SK-N-SH (cell line): ENCODE measurements around the gene RIOK3. TPM values are rescaled to one million over a fixed set of nuclear protein-coding genes. Genes with fewer than 3 reads are reported as not detected.

Source experiments
- CTCF ChIA-PET: fragments of 300-600, 350-600 bp; formaldehyde crosslinking; extraction: SDS; loops from one replicate; lab custom pipeline; 2021; lab: Yijun Ruan, JAX
- POLR2A ChIA-PET: fragments of 350-600 bp; sonication (Branson Sonifier 250); formaldehyde crosslinking; extraction: SDS; loops from one replicate; lab custom pipeline; 2020; ENCODE audit warnings: antibody characterized with exemption, inconsistent platforms; lab: Yijun Ruan, JAX
- DNase-seq: peaks from one replicate; pipeline ENCODE4 v3.0.0; 2012
- H2AFZ ChIP-seq: fragments of 200-600 bp; sonication (generic); 2 replicates; pipeline ENCODE4 v1.8.1; 2016; ENCODE audit warnings: antibody characterized with exemption, mild to moderate bottlenecking, low read depth
- H3F3A ChIP-seq: fragments of 200-600 bp; sonication (generic); replicated peaks from 2 replicates; pipeline ENCODE3; 2016; ENCODE audit warnings: antibody characterized with exemption, mild to moderate bottlenecking; ENCODE audit not compliant: insufficient read depth
- H3K27ac ChIP-seq, 2 experiments: fragments of 200-500 bp in 1 of 2; fragments of 200-600 bp in 1 of 2; sonication (Bioruptor generic) in 1 of 2; sonication (generic), shearing (Covaris generic) in 1 of 2; 2 replicates each; pipeline versions ENCODE4 v1.5.1 to v1.6.1; 2014 to 2016; ENCODE audit warnings: low read depth in 2 of 2, inconsistent platforms in 1 of 2, low read length in 1 of 2, mild to moderate bottlenecking in 1 of 2, mixed read lengths in 1 of 2
- H3K27me3 ChIP-seq: fragments of 200-600 bp; sonication (generic), shearing (Covaris generic); 2 replicates; pipeline ENCODE4 v1.6.1; 2016; ENCODE audit warnings: mixed run types; ENCODE audit not compliant: insufficient read depth
- H3K36me3 ChIP-seq, 2 experiments: fragments of 200-500 bp in 1 of 2; fragments of 200-600 bp in 1 of 2; sonication (Bioruptor generic) in 1 of 2; sonication (generic) in 1 of 2; replicated peaks in 1 of 2; 2 replicates each; pipeline versions ENCODE3 to v1.5.1; 2014 to 2016; ENCODE audit warnings: low read length in 1 of 2, mild to moderate bottlenecking in 1 of 2; ENCODE audit not compliant: insufficient read depth in 2 of 2, control insufficient read depth in 1 of 2
- H3K4me1 ChIP-seq, 2 experiments: fragments of 200-500 bp in 1 of 2; fragments of 200-600 bp in 1 of 2; sonication (Bioruptor generic) in 1 of 2; sonication (generic), shearing (Covaris generic) in 1 of 2; 2 replicates each; pipeline versions ENCODE4 v1.5.1 to v1.6.1; 2014 to 2016; ENCODE audit warnings: low read depth in 1 of 2, low read length in 1 of 2, mixed run types in 1 of 2; ENCODE audit not compliant: insufficient read depth in 2 of 2, control insufficient read depth in 1 of 2
- H3K4me2 ChIP-seq: fragments of 200-600 bp; sonication (generic), shearing (Covaris generic); 2 replicates; pipeline ENCODE4 v1.6.1; 2017; ENCODE audit warnings: mixed run types
- H3K4me3 ChIP-seq, 2 experiments: fragments of 200-500 bp in 1 of 2; fragments of 200-600 bp in 1 of 2; sonication (Bioruptor generic) in 1 of 2; sonication (generic), shearing (Covaris generic) in 1 of 2; 2 replicates each; pipeline versions ENCODE4 v1.5.1 to v1.8.1; 2014 to 2016; ENCODE audit warnings: low read depth in 2 of 2, inconsistent platforms in 1 of 2, low read length in 1 of 2, mild to moderate bottlenecking in 1 of 2, mixed read lengths in 1 of 2, moderate library complexity in 1 of 2
- H3K79me2 ChIP-seq: fragments of 200-600 bp; sonication (generic); 2 replicates; pipeline ENCODE4 v1.8.1; 2017; ENCODE audit warnings: mild to moderate bottlenecking; ENCODE audit not compliant: insufficient read depth
- H3K9ac ChIP-seq: fragments of 200-600 bp; sonication (generic); 2 replicates; pipeline ENCODE4 v1.6.1; 2017; ENCODE audit warnings: mixed run types
- H3K9me2 ChIP-seq: fragments of 200-600 bp; sonication (generic); 2 replicates; pipeline ENCODE4 v1.6.1; 2017; ENCODE audit warnings: mixed run types
- H3K9me3 ChIP-seq: fragments of 200-600 bp; sonication (generic); 2 replicates; pipeline ENCODE4 v1.6.1; 2017; ENCODE audit warnings: mixed run types, mild to moderate bottlenecking, moderate library complexity
- H4K20me1 ChIP-seq: fragments of 200-600 bp; sonication (generic); 2 replicates; pipeline ENCODE4 v1.6.1; 2017; ENCODE audit warnings: mild to moderate bottlenecking, mixed run types; ENCODE audit not compliant: insufficient read depth
- ELF1 ChIP-seq: IDR thresholded peaks from 2 replicates; pipeline ENCODE4 v1.4.0; 2012
- EP300 ChIP-seq, 2 experiments: IDR thresholded peaks; 2 replicates each; pipeline versions ENCODE4 v1.4.0 to v1.6.1; 2012; ENCODE audit warnings: borderline replicate concordance in 1 of 2, low read depth in 1 of 2, low read length in 1 of 2
- FOSL2 ChIP-seq: IDR thresholded peaks from 2 replicates; pipeline ENCODE4 v1.4.0; 2012; ENCODE audit warnings: low read depth, mild to moderate bottlenecking, moderate library complexity, borderline replicate concordance
- FOXJ3 ChIP-seq: sonication (generic); formaldehyde crosslinking; IDR thresholded peaks from 2 replicates; pipeline ENCODE4 v1.5.1; 2020; ENCODE audit warnings: mild to moderate bottlenecking, missing genetic modification reagents
- FOXM1 ChIP-seq: IDR thresholded peaks from 2 replicates; pipeline ENCODE4 v1.4.0; 2012; ENCODE audit warnings: low read depth, mild to moderate bottlenecking
- GABPA ChIP-seq: IDR thresholded peaks from 2 replicates; pipeline ENCODE4 v1.4.0; 2012; ENCODE audit warnings: low read depth, mild to moderate bottlenecking
- GATA2 ChIP-seq: sonication (generic); formaldehyde crosslinking; IDR thresholded peaks from 2 replicates; pipeline ENCODE4 v1.5.0; 2020; ENCODE audit warnings: mild to moderate bottlenecking, missing genetic modification reagents
- IRF3 ChIP-seq: fragments of 150-350 bp; IDR thresholded peaks from 2 replicates; pipeline ENCODE4 v1.6.1; 2016; ENCODE audit warnings: mild to moderate bottlenecking, low read depth, low read length
- MEF2A ChIP-seq: IDR thresholded peaks from 2 replicates; pipeline ENCODE4 v1.4.0; 2012; ENCODE audit warnings: low read depth, borderline replicate concordance
- MXI1 ChIP-seq: IDR thresholded peaks from 2 replicates; pipeline ENCODE4 v1.6.1; 2012; ENCODE audit warnings: mild to moderate bottlenecking, low read depth, low read length, improper control_type of control experiment
- PBX3 ChIP-seq: IDR thresholded peaks from 2 replicates; pipeline ENCODE4; 2012
- RCOR1 ChIP-seq: fragments of 150-350 bp; IDR thresholded peaks from 2 replicates; pipeline ENCODE4 v1.6.1; 2017; ENCODE audit warnings: antibody characterized with exemption, low read length
- TEAD4 ChIP-seq: IDR thresholded peaks from 2 replicates; pipeline ENCODE4 v1.4.0; 2012; ENCODE audit warnings: mild to moderate bottlenecking, borderline replicate concordance; ENCODE audit not compliant: insufficient read depth
- USF2 ChIP-seq: fragments of 150-350 bp; IDR thresholded peaks from 2 replicates; pipeline ENCODE4 v1.6.1; 2017; ENCODE audit warnings: antibody characterized with exemption, low read length, low read depth, borderline replicate concordance
- ZBTB33 ChIP-seq: IDR thresholded peaks from 2 replicates; pipeline ENCODE4 v1.4.0; 2012; ENCODE audit warnings: low read depth, borderline replicate concordance
- WGBS: methylation state at CpG from one replicate; pipeline ENCODE4 v1.1.6; 2017; ENCODE audit warnings: low lambda C conversion rate; 5-methylcytosine and 5-hydroxymethylcytosine counted together
- polyA plus RNA-seq, 3 experiments: library from polyadenylated mRNA; depleted of rRNA; stranded (reverse); fragments of >200 nt; gene quantifications; 2 replicates each; pipeline ENCODE4 v1.2.3, GENCODE V29; 2012
- TF ChIP-seq, protein P1 (sequence below): IDR thresholded peaks from 2 replicates; pipeline ENCODE4 v1.6.1; 2012; ENCODE audit warnings: mild to moderate bottlenecking, low read depth, low read length, moderate library complexity
- TF ChIP-seq, protein P2 (sequence below): IDR thresholded peaks from 2 replicates; pipeline ENCODE4 v1.4.0; 2012; ENCODE audit warnings: low read depth

RIOK3 gene
- polyA plus RNA-seq, 1 of the 3 experiments (the other 2 are of a cell fraction), result 12.3 TPM

DNA sequence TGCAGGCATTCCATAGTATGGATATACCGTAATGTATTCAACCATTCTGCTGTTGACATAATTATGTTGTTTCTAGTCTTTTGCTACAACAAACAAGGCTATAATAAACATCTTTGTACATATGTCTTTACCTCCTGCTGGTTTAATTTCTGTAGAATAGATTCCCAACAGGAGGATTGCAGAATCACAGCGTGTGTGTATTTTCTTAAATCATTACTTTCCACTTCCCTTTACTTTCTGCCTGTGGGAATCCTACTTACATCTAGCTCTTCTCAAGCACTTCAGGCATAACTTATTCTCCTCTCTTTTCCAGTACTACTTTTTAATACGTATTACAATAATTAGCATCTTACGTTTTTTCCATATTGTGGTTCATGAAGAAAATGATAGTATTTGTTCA, 13.0 kb upstream of the RIOK3 start:
- Histone ChIP-seq H3K4me2 (no peak overlapping the region), H3K79me2 (no peaks in the 10 kb centered on the region)
- no peak for TF ChIP-seq FOSL2
- no peak for TF ChIP-seq PBX3
- no peak for TF ChIP-seq GATA2 (CRISPR knock-in tag)
- TF ChIP-seq RCOR1, result no peak
- no peak for TF ChIP-seq TEAD4
- no peak for TF ChIP-seq GABPA
- TF ChIP-seq ZBTB33, result no peak
- no peak for TF ChIP-seq USF2
- TF ChIP-seq MEF2A, result no peak
- no peak for TF ChIP-seq IRF3
- TF ChIP-seq, protein P1, sequence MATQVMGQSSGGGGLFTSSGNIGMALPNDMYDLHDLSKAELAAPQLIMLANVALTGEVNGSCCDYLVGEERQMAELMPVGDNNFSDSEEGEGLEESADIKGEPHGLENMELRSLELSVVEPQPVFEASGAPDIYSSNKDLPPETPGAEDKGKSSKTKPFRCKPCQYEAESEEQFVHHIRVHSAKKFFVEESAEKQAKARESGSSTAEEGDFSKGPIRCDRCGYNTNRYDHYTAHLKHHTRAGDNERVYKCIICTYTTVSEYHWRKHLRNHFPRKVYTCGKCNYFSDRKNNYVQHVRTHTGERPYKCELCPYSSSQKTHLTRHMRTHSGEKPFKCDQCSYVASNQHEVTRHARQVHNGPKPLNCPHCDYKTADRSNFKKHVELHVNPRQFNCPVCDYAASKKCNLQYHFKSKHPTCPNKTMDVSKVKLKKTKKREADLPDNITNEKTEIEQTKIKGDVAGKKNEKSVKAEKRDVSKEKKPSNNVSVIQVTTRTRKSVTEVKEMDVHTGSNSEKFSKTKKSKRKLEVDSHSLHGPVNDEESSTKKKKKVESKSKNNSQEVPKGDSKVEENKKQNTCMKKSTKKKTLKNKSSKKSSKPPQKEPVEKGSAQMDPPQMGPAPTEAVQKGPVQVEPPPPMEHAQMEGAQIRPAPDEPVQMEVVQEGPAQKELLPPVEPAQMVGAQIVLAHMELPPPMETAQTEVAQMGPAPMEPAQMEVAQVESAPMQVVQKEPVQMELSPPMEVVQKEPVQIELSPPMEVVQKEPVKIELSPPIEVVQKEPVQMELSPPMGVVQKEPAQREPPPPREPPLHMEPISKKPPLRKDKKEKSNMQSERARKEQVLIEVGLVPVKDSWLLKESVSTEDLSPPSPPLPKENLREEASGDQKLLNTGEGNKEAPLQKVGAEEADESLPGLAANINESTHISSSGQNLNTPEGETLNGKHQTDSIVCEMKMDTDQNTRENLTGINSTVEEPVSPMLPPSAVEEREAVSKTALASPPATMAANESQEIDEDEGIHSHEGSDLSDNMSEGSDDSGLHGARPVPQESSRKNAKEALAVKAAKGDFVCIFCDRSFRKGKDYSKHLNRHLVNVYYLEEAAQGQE, result no peak
- no peak for TF ChIP-seq FOXJ3
- no peak for TF ChIP-seq ELF1
- no peak for TF ChIP-seq MXI1
- no peak for TF ChIP-seq FOXM1
- TF ChIP-seq, protein P2, sequence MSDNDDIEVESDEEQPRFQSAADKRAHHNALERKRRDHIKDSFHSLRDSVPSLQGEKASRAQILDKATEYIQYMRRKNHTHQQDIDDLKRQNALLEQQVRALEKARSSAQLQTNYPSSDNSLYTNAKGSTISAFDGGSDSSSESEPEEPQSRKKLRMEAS, result no peak
- TF ChIP-seq EP300 (IDR thresholded peaks at IDR 0.05; ENCODE audit: borderline replicate concordance in 1 of 2, low read depth in 1 of 2, low read length in 1 of 2), result no peak
- TF ChIP-seq, all 33 proteins: peak for 0

More for the DNA sequence above, 13.0 kb upstream of the RIOK3 start:
- 89% methylated on average over 4 of the region's 4 CpGs for WGBS
- no peak overlapping the region for H3K27ac ChIP-seq
- H3K4me3 ChIP-seq, result no peak overlapping the region
- no peak overlapping the region for H3K9ac ChIP-seq
- no peaks in the 10 kb centered on the region for H3K9me3 ChIP-seq
- no peaks in the 10 kb centered on the region for H3K9me2 ChIP-seq
- no peaks in the 10 kb centered on the region for H3K27me3 ChIP-seq
- H2AFZ ChIP-seq, result no peak overlapping the region
- H3F3A ChIP-seq, result no peaks in the 10 kb centered on the region
- ChIA-PET POLR2A (no interaction called here), CTCF (interaction anchor here (1.2 kb wide), 1 partner anchor 309 kb away, joined by 3 read pairs; no protein-coding TSS in a partner anchor)
- DNase-seq, result no peak
- peaks cover 0 to 9% of the 10 kb centered on the region in 2 experiments; a peak in 1 of 4 replicates for H3K4me1 ChIP-seq
- no peaks in the 10 kb centered on the region for H4K20me1 ChIP-seq
- no peaks in the 10 kb centered on the region for H3K36me3 ChIP-seq
